GM21529 (cell line): ENCODE results near the gene BPGM.

ENCODE experiments used
- ATAC-seq: cut with Tn5 transposase; IDR thresholded peaks from one replicate; pipeline ENCODE4 v1.9.1; 2021; ENCODE audit not compliant: unreplicated experiment

Gene BPGM

GRCh38 chr7:134695321-134695860 lies 48.7 kb downstream of the BPGM start:
- ATAC-seq, result no peak

- ATAC-seq, result no peak
Observed at GRCh38 chr7:134696261-134696660, 49.6 kb downstream of the BPGM start.

- no peak for ATAC-seq
Observed at GRCh38 chr7:134697205-134697886, 50.7 kb downstream of the BPGM start.

- no peak for ATAC-seq
Observed at GRCh38 chr7:134698481-134698880, 51.8 kb downstream of the BPGM start.

- ATAC-seq, result no peak
Observed at GRCh38 chr7:134699021-134699818, 52.6 kb downstream of the BPGM start.

GRCh38 chr7:134699899-134700298 lies 53.2 kb downstream of the BPGM start:
- ATAC-seq, result no peak

GRCh38 chr7:134701272-134701671 lies 54.6 kb downstream of the BPGM start:
- no peak for ATAC-seq

GRCh38 chr7:134702366-134703240 lies 56.0 kb downstream of the BPGM start:
- no peak for ATAC-seq

- ATAC-seq, result no peak
Observed at GRCh38 chr7:134703241-134703594, 56.6 kb downstream of the BPGM start.

- no peak for ATAC-seq
Observed at GRCh38 chr7:134703782-134704181, 57.1 kb downstream of the BPGM start.

GRCh38 chr7:134704827-134705226 lies 58.2 kb downstream of the BPGM start:
- no peak for ATAC-seq

- no peak for ATAC-seq
Observed at GRCh38 chr7:134705716-134706115, 59.1 kb downstream of the BPGM start.

GRCh38 chr7:134706468-134706867 lies 59.8 kb downstream of the BPGM start:
- ATAC-seq, result no peak

GRCh38 chr7:134707663-134708378 lies 61.2 kb downstream of the BPGM start:
- no peak for ATAC-seq

GRCh38 chr7:134708692-134709091 lies 62.0 kb downstream of the BPGM start:
- no peak for ATAC-seq

GRCh38 chr7:134709197-134709596 lies 62.5 kb downstream of the BPGM start:
- no peak for ATAC-seq

GRCh38 chr7:134710511-134710853 lies 63.8 kb downstream of the BPGM start:
- no peak for ATAC-seq

- ATAC-seq, result no peak
Observed at GRCh38 chr7:134710854-134711624, 64.4 kb downstream of the BPGM start.

- no peak for ATAC-seq
Observed at GRCh38 chr7:134712196-134712595, 65.5 kb downstream of the BPGM start.
